Naive thymus-derived CD4-positive, alpha-beta T cell (primary cell): ENCODE results near the gene PDCD1LG2. TPM values are rescaled to one million over a fixed set of nuclear protein-coding genes. Genes with fewer than 3 reads are reported as not detected.
"Not testable (repeated sequence)": the region's sequence is repeated elsewhere in the genome, so short reads cannot be mapped to it uniquely, and the experiment has no call there.

Source experiments
- ATAC-seq: fragments of 150-1000 bp; cut with Tn5 transposase; 2 replicates; pipeline ENCODE4 v1.10.0; 2021; ENCODE audit warnings: mild to moderate bottlenecking, moderate library complexity
- CTCF ChIA-PET: fragments of 350-600 bp; sonication (Branson Sonifier 250); formaldehyde crosslinking; loops from one replicate; lab custom pipeline; 2021; ENCODE audit warnings: antibody characterized with exemption; lab: Charles Lee
- POLR2A ChIA-PET: fragments of 350-600 bp; sonication (Branson Sonifier 250); formaldehyde crosslinking; loops from one replicate; lab custom pipeline; 2021; ENCODE audit warnings: antibody characterized with exemption, inconsistent platforms; lab: Charles Lee
- DNase-seq, 9 donors: peaks; one replicate each; pipeline versions ENCODE4 v3.0.0 to v3.0.0-alpha.2; 2020 to 2022; ENCODE audit warnings: mixed read lengths in 1 of 9
- H3K27ac ChIP-seq: one replicate; pipeline ENCODE4 v1.7.0; 2013; ENCODE audit warnings: mild to moderate bottlenecking, low read depth, low read length, moderate library complexity
- H3K27me3 ChIP-seq, 2 donors: one replicate each; pipeline ENCODE4 v1.7.0; 2013; ENCODE audit warnings: low read length in 2 of 2, mild to moderate bottlenecking in 2 of 2, moderate library complexity in 2 of 2; ENCODE audit not compliant: control insufficient read depth in 2 of 2, insufficient read depth in 2 of 2
- H3K36me3 ChIP-seq, 3 experiments: 1 replicate in 2 of 3; 2 replicates in 1 of 3; pipeline ENCODE4 v1.7.0; 2013; ENCODE audit warnings: low read length in 3 of 3, mild to moderate bottlenecking in 3 of 3, moderate library complexity in 1 of 3; ENCODE audit not compliant: insufficient read depth in 3 of 3, control insufficient read depth in 2 of 3
- H3K4me1 ChIP-seq, 2 donors: one replicate each; pipeline ENCODE4 v1.7.0; 2013; ENCODE audit warnings: low read length in 2 of 2, mild to moderate bottlenecking in 2 of 2, moderate library complexity in 1 of 2; ENCODE audit not compliant: control insufficient read depth in 2 of 2, insufficient read depth in 2 of 2
- H3K4me3 ChIP-seq: 2 replicates; pipeline ENCODE4 v1.7.0; 2013; ENCODE audit warnings: mild to moderate bottlenecking, low read length
- H3K9me3 ChIP-seq, 3 experiments: 1 replicate in 2 of 3; 2 replicates in 1 of 3; pipeline ENCODE4 v1.7.0; 2013; ENCODE audit warnings: low read length in 3 of 3; ENCODE audit not compliant: control insufficient read depth in 2 of 3
- H3K27ac Mint-ChIP-seq, 9 donors: one replicate each; pipeline ENCODE4 v1.8.0; 2020 to 2022; ENCODE audit warnings: mixed read lengths in 9 of 9, mild to moderate bottlenecking in 8 of 9, moderate library complexity in 5 of 9, inconsistent platforms in 2 of 9
- H3K27me3 Mint-ChIP-seq, 5 donors: one replicate each; pipeline ENCODE4 v1.8.0; 2021 to 2022; ENCODE audit warnings: mixed read lengths in 5 of 5, mild to moderate bottlenecking in 1 of 5
- H3K36me3 Mint-ChIP-seq, 5 donors: one replicate each; pipeline ENCODE4 v1.8.0; 2020 to 2022; ENCODE audit warnings: mixed read lengths in 5 of 5, mild to moderate bottlenecking in 3 of 5, inconsistent platforms in 1 of 5
- H3K4me1 Mint-ChIP-seq, 7 donors: one replicate each; pipeline ENCODE4 v1.8.0; 2020 to 2022; ENCODE audit warnings: mixed read lengths in 7 of 7, mild to moderate bottlenecking in 3 of 7, inconsistent platforms in 1 of 7
- H3K4me3 Mint-ChIP-seq, 10 donors: one replicate each; pipeline ENCODE4 v1.8.0; 2020 to 2022; ENCODE audit warnings: mild to moderate bottlenecking in 10 of 10, mixed read lengths in 10 of 10, moderate library complexity in 6 of 10, inconsistent platforms in 2 of 10
- H3K9me3 Mint-ChIP-seq, 11 donors: one replicate each; pipeline ENCODE4 v1.8.0; 2020 to 2022; ENCODE audit warnings: mixed read lengths in 11 of 11, mild to moderate bottlenecking in 4 of 11, inconsistent platforms in 1 of 11, moderate library complexity in 1 of 11
- intact Hi-C, 2 donors: fragments of 100-400 bp; cut with micrococcal nuclease; formaldehyde crosslinking; loops; one replicate each; pipeline ENCODE4 v1.15.1; 2023
- polyA plus RNA-seq, 2 donors: library from polyadenylated mRNA; unstranded; fragments of 300-500 nt; fragmentation: Illumina TruSeq; gene quantifications; one replicate each; pipeline ENCODE4 v1.2.3, GENCODE V29; 2021
- total RNA-seq, 6 experiments: library from RNA in 5 of 6; stranded (reverse) in 5 of 6; gene quantifications; 1 replicate in 5 of 6; 2 replicates in 1 of 6; pipeline ENCODE4 v1.2.3 and lab custom pipeline; 2021 to 2026

PDCD1LG2 gene
- total and polyA plus RNA-seq, 7 experiments from 2014 or later, result 0.16 to 7.4 (median 0.32) TPM; not detected in 2

- DNase-seq (no peak), ATAC-seq (no peak)
- peaks cover 0 to 4% (median 0%) of the 10 kb centered on the region in 5 donors for H3K27me3 Mint-ChIP-seq
- H3K27ac ChIP-seq, result no peak overlapping the region
- H3K27me3 ChIP-seq, result no peaks in the 10 kb centered on the region
- H3K9me3 ChIP-seq, result no peaks in the 10 kb centered on the region
- H3K27ac Mint-ChIP-seq, result no peak overlapping the region
- H3K4me1 ChIP-seq, result no peaks in the 10 kb centered on the region
- intact Hi-C loops, result loop anchor here in 1 of 2 donors (5.0 kb wide), 1 partner anchor 42 kb away; no protein-coding TSS in a partner anchor
- peaks cover 0 to 12% (median 0%) of the 10 kb centered on the region in 5 donors for H3K36me3 Mint-ChIP-seq
- H3K9me3 Mint-ChIP-seq, result peaks cover 0 to 7% (median 0%) of the 10 kb centered on the region in 11 donors
- POLR2A ChIA-PET, result interaction anchor here (1.4 kb wide), 1 partner anchor 9 kb away, joined by 4 read pairs; no protein-coding TSS in a partner anchor
- no peak overlapping the region for H3K4me3 Mint-ChIP-seq
- CTCF ChIA-PET, result interaction anchor here (0.5 to 1.3 kb wide), 6 partner anchors 8 to 100 kb away, joined by 3 to 4 read pairs (median 3); no protein-coding TSS in a partner anchor
- peaks cover 0 to 17% (median 4%) of the 10 kb centered on the region in 7 donors for H3K4me1 Mint-ChIP-seq
- H3K36me3 ChIP-seq, result no peaks in the 10 kb centered on the region
- H3K4me3 ChIP-seq, result no peak overlapping the region
Measured at GRCh38 chr9:5489630-5490490, 20.5 kb upstream of the PDCD1LG2 start.

- Histone ChIP-seq H3K27ac (no peak overlapping the region), H3K27me3 (no peaks in the 10 kb centered on the region), H3K4me1 (no peaks in the 10 kb centered on the region), H3K9me3 (no peaks in the 10 kb centered on the region), H3K36me3 (no peaks in the 10 kb centered on the region), H3K4me3 (no peak overlapping the region)
- Mint-ChIP-seq H3K36me3 (peaks cover 0 to 11% (median 0%) of the 10 kb centered on the region in 5 donors), H3K4me1 (peaks cover 0 to 17% (median 4%) of the 10 kb centered on the region in 7 donors), H3K9me3 (peaks cover 0 to 12% (median 0%) of the 10 kb centered on the region in 11 donors), H3K27me3 (peaks cover 0 to under 1% (median 0%) of the 10 kb centered on the region in 5 donors), H3K27ac (peak overlapping the region in 2 of 9 donors; percentile 39 to 77), H3K4me3 (peak overlapping the region in 1 of 10 donors; percentile 35)
- ChIA-PET CTCF (interaction anchor here (0.6 to 0.9 kb wide), 3 partner anchors 64 to 298 kb away, joined by 3 to 4 read pairs (median 3); no protein-coding TSS in a partner anchor), POLR2A (interaction anchor here (0.6 kb wide), 1 partner anchor 21 kb away, joined by 3 read pairs; no protein-coding TSS in a partner anchor)
- intact Hi-C loops, result loop anchor here in 1 of 2 donors (5.0 kb wide), 1 partner anchor 39 kb away; no protein-coding TSS in a partner anchor
- ATAC-seq (no peak), DNase-seq (no peak)
Measured at GRCh38 chr9:5492965-5493678, 17.2 kb upstream of the PDCD1LG2 start.

- intact Hi-C loops, result loop anchor here in 1 of 2 donors (5.0 kb wide), 1 partner anchor 38 kb away; no protein-coding TSS in a partner anchor
- H3K9me3 Mint-ChIP-seq, result peaks cover 0 to 12% (median 0%) of the 10 kb centered on the region in 11 donors
- H3K27me3 ChIP-seq, result no peaks in the 10 kb centered on the region
- H3K4me1 Mint-ChIP-seq, result peaks cover 0 to 17% (median 4%) of the 10 kb centered on the region in 7 donors
- H3K27me3 Mint-ChIP-seq, result no peaks in the 10 kb centered on the region
- peak; percentile 80 for ATAC-seq
- H3K27ac Mint-ChIP-seq, result peak overlapping the region in 4 of 9 donors; percentile 5 to 77 (median 45)
- H3K4me3 ChIP-seq, result no peak overlapping the region
- peak overlapping the region in 1 of 10 donors; percentile 35 for H3K4me3 Mint-ChIP-seq
- H3K27ac ChIP-seq, result no peak overlapping the region
- no peak for DNase-seq
- H3K9me3 ChIP-seq, result no peaks in the 10 kb centered on the region
- POLR2A ChIA-PET, result no interaction called here
- CTCF ChIA-PET, result no interaction called here
- H3K36me3 Mint-ChIP-seq, result peaks cover 0 to 10% (median 0%) of the 10 kb centered on the region in 5 donors
- H3K4me1 ChIP-seq, result no peaks in the 10 kb centered on the region
- H3K36me3 ChIP-seq, result no peaks in the 10 kb centered on the region
Measured at GRCh38 chr9:5493679-5494511, 16.4 kb upstream of the PDCD1LG2 start.

- peaks cover 0 to 12% (median 0%) of the 10 kb centered on the region in 11 donors for H3K9me3 Mint-ChIP-seq
- DNase-seq, H3K4me3 Mint-ChIP-seq, H3K27ac Mint-ChIP-seq, H3K27me3 Mint-ChIP-seq, POLR2A ChIA-PET, H3K27ac ChIP-seq, H3K9me3 ChIP-seq, ATAC-seq, CTCF ChIA-PET, H3K4me3 ChIP-seq, H3K4me1 ChIP-seq, H3K27me3 ChIP-seq, H3K36me3 ChIP-seq: not testable (repeated sequence)
- H3K36me3 Mint-ChIP-seq, result peaks cover 0 to 10% (median 0%) of the 10 kb centered on the region in 5 donors
- intact Hi-C loops, result loop anchor here in 1 of 2 donors (5.0 kb wide), 1 partner anchor 38 kb away; no protein-coding TSS in a partner anchor
- H3K4me1 Mint-ChIP-seq, result peaks cover 0 to 14% (median 6%) of the 10 kb centered on the region in 7 donors
Measured at GRCh38 chr9:5494765-5495164, 15.6 kb upstream of the PDCD1LG2 start.

- H3K27me3 ChIP-seq, result no peaks in the 10 kb centered on the region
- ChIA-PET POLR2A (interaction anchor here (1.5 kb wide), 1 partner anchor 9 kb away, joined by 4 read pairs; no protein-coding TSS in a partner anchor), CTCF (interaction anchor here (1.1 kb wide), 1 partner anchor 105 kb away, joined by 3 read pairs; no protein-coding TSS in a partner anchor)
- no peaks in the 10 kb centered on the region for H3K36me3 ChIP-seq
- no peak overlapping the region for H3K27ac ChIP-seq
- H3K9me3 Mint-ChIP-seq, result peaks cover 0 to 21% (median 10%) of the 10 kb centered on the region in 11 donors
- H3K4me1 ChIP-seq, result no peaks in the 10 kb centered on the region
- no peak overlapping the region for H3K4me3 ChIP-seq
- DNase-seq (no peak), ATAC-seq (no peak)
- H3K9me3 ChIP-seq, result no peaks in the 10 kb centered on the region
- H3K27me3 Mint-ChIP-seq, result peaks cover 0 to 5% (median 0%) of the 10 kb centered on the region in 5 donors
- peak overlapping the region in 1 of 9 donors; percentile 36 for H3K27ac Mint-ChIP-seq
- H3K36me3 Mint-ChIP-seq, result peaks cover 0 to 18% (median 6%) of the 10 kb centered on the region in 5 donors
- H3K4me3 Mint-ChIP-seq, result no peak overlapping the region
- intact Hi-C loops, result no loop called here
- H3K4me1 Mint-ChIP-seq, result peaks cover 2 to 17% (median 6%) of the 10 kb centered on the region in 7 donors
Measured at GRCh38 chr9:5499157-5499556, 11.2 kb upstream of the PDCD1LG2 start.
